Tibial nerve (tissue), 3 donors: ENCODE data around the gene PCGF5.

Experiments
- EP300 ChIP-seq, 2 donors: sonication (generic); formaldehyde crosslinking; IDR thresholded peaks; one replicate each; pipeline ENCODE4 v1.6.1; 2017; ENCODE audit warnings: antibody characterized with exemption in 2 of 2, mild to moderate bottlenecking in 1 of 2
- POLR2A ChIP-seq, 2 donors: fragments of 450-650 bp; IDR thresholded peaks; one replicate each; pipeline ENCODE4 v1.6.1; 2017; ENCODE audit warnings: antibody characterized with exemption in 2 of 2, mild to moderate bottlenecking in 2 of 2, moderate library complexity in 2 of 2

- TF ChIP-seq POLR2A (IDR thresholded peaks at IDR 0.05) (no peak), EP300 (IDR thresholded peaks at IDR 0.05) (no peak)
Measured at GRCh38 chr10:91238191-91238590, 17.7 kb downstream of the PCGF5 start.
